Uterus (tissue), 2 donors: Measurements from ENCODE around the gene RNU6-1.

Experiments used
- CTCF ChIP-seq, 4 experiments: fragments of 200-600 bp in 2 of 4; fragments of 450-650 bp in 2 of 4; sonication (generic) in 2 of 4; IDR thresholded peaks; one replicate each; pipeline ENCODE4 v1.5.1; 2016 to 2019; ENCODE audit warnings: antibody characterized with exemption in 4 of 4, mild to moderate bottlenecking in 2 of 4, moderate library complexity in 1 of 4
- POLR2A ChIP-seq, 2 donors: fragments of 450-650 bp; IDR thresholded peaks; one replicate each; pipeline ENCODE4 v1.6.1; 2016; ENCODE audit warnings: antibody characterized with exemption in 2 of 2, mild to moderate bottlenecking in 1 of 2, moderate library complexity in 1 of 2

GRCh38 chr15:67862750-67863441, 23.1 kb upstream of the RNU6-1 start:
- TF ChIP-seq CTCF (IDR thresholded peaks at IDR 0.05) (no peak), POLR2A (IDR thresholded peaks at IDR 0.05) (no peak)
